ENCODE data around the gene CRTC3.
"Not testable (repeated sequence)": the region's sequence is repeated elsewhere in the genome, so short reads cannot be mapped to it uniquely, and the experiment has no call there.

CRTC3 gene

DNA sequence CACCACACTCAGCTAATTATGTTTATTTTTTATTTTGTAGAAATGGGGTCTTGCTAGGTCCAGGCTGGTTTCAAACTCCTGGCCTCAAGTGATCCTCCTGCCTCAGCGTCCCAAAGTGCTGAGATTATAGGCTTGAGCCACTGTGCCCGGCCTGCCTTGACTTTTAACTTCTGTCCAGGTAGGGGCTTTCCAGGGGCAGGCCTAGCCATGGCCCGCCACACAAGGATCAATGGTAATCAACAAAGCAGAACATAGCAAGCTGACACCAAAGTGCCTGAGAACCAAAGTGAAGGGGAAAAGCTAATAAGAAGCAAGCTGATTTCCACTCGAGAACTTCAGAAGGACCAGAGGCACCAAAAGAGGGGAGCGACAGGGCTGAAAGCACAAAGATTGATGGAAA, 9.4 kb upstream of the CRTC3 start:
- no peak for DNase-seq (ENCODE audit: low spot score)

DNA sequence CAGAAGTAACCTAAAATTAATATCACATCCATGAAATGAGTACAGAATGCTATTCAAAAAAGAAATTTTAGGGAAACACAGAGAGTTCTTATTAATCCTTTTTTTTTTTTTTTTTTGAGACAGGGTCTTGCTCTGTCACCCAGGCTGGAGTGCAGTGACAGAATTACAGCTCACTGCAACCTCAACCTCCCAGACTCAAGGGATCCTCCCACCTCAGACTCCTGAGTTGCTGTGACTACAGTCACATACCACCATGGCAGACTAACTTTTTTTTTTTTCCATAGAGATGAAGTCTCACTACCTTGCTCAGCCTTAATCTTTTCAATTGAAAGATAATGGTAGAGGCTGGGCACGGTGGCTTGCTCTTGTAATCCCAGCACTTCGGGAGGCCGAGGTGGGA, 6.3 kb upstream of the CRTC3 start:
- DNase-seq (ENCODE audit: low spot score), result no peak

DNA sequence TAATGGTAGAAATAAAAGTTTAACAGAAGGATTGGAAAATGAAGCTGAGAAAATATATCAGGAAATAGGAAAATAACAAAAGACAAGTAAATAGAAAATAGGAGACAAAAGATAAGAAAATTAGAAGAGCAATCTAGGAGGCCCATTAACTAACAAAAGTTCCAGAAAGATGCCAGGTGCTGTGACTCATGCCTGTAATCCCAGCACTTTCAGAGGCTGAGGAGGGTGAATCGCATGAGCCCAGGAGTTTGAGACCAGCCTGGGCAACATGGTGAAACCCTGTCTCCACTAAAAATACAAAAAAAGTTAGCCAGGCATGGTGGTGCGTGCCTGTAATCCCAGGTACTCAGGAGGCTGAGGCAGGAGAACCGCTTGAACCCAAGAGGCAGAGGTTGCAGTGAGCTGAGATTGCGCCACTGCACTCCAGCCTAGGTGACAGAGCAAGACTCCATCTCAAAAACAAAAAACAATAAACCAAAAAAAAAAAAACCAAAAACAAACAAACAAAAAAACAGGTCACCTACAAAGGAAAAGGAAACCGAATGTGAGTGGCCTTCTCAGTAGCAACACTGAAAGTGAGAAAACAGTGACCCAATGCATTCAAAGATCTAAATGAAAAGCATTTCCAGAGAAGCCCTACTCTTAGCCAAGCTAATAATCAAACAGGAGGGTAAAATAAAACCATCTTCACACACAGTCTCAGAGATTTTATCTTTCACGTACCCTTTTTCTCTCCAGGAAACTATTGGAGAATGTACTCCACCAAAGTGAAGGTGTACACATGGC, 5.5 kb upstream of the CRTC3 start:
- not testable (repeated sequence) for DNase-seq (ENCODE audit: low spot score)

DNA sequence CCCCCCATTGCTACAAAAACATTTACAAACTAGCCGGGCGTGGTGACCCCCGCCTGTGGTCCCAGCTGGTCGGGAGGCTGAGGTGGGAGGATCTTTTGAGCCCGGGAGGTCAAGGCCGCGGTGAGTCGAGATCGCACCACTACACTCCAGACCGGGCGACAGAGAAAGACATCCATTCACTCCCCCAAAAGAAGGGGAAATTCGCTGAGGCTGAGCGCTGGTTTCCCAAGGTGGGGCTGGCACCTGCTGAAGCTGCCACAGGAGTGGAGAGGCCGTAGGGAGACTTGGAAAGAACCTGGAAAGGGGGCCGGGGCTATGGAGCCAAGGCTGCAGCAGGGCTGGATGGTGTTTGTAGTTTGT, 732 bp upstream of the CRTC3 start:
- DNase-seq (ENCODE audit: low spot score), result no peak

DNA sequence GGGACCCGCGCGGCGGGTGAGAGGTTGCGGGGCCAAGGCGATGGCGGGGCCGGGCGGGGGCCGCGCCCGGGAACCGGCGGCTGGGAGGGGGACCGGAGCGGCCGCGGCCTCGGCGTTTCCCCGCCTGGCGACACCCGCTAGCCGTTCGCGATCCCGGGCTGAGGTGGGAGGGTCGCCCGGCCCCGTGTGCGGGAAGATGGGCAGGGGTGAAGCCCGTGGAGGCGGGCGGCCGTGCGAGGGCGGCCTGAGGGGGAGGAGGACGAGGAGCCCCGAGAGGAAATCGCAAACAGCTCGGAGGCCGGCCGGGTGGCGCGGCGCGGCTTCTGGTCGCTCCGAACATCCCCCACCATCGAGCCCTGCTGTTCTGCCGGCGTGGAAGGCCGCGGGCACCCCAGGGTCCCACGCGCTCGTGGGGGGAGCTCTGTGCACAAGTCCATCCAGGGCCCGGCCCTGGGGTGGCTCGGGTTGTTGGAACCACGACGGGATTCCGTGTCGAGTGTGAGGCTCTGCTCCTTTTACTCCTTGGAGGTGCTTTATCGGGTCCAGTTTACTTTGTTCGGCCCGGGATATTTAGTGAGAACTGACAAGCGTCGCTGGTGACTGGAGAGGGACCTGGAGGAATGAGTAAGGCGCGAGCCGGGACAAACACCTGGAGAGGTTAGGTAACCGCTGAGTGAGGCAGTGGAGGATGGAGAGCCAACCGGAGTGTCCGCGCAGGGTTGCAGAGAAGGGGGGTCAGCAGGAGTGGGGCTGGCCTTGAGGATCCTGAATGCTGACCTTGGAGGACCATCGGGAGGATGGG, 728 bp downstream of the CRTC3 start:
- peak; percentile 66 for DNase-seq (ENCODE audit: low spot score)

DNA sequence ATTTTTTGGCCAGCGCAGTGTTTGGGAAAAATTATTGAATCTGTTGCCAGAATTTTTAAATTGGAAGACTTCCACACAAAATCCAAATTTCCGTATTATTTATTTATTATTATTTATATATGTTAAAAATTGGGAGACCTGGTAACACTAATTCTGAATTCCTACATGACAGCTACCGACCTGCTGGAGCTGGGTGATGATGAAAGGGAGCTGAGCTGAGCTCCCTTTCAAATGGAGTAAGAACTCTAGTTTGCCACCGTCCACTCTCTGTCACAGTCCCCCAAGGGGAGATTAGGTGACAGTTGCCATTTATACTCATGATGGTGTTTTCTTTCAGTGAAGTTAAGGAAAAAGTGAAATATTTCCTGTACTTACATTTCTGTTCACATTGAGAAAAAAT, 1.4 kb downstream of the CRTC3 start:
- no peak for DNase-seq (ENCODE audit: low spot score)

DNA sequence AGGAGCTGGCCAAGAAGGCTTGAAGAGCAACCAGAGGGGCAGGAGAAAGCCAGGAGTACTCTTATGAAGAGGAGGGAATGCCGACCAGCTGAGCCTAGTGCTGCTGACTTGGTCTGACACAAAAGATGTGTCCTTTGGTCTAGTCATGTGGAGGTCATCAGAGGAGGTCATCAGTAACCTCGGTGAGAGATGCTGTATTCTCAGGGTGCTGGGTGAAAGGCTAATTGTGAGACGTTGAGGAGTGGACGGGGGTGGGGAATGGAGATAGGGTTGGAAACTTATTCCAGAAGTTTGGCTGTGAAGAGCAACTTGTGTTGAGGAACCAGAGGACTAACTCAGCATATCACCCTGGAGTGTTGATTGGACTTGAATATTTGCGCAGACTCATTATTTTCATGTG, 5.5 kb downstream of the CRTC3 start:
- DNase-seq (ENCODE audit: low spot score), result no peak

DNA sequence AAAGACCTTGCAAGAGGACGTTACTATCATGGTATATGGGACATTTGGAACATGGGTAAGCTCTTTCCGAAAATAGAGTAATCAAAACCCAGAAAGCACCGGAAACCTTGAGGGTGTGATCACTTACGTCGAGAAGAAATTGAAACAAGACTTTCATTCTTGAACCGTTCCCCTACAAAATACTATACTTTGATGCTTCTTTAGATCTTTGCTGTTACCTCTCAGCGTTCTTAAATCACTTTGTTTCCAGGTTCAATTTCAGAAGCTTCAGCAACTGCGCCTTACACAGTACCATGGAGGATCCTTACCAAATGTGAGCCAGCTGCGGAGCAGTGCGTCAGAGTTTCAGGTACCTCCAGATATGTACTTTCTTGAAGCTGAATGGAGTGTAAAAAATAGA, 10.1 kb downstream of the CRTC3 start:
- DNase-seq (ENCODE audit: low spot score), result no peak

DNA sequence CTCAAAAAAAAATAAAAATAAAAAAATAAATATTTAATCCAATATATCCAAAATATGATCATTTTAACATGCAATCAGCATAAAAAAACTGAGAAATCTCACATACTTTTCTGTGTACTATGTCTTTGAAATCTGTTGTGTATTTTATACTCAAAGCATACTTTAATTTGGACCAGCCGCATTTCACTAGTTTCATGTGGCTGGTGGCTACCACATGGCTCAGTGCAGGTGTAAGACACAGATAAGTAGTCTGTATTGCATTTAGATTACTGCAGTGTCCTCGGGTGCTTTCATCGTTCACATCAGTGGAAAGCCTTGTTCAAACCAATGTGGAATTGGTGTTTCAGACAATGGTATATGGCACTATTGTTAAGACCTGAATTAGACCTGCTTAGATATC, 11.0 kb downstream of the CRTC3 start:
- no peak for DNase-seq (ENCODE audit: low spot score)

DNA sequence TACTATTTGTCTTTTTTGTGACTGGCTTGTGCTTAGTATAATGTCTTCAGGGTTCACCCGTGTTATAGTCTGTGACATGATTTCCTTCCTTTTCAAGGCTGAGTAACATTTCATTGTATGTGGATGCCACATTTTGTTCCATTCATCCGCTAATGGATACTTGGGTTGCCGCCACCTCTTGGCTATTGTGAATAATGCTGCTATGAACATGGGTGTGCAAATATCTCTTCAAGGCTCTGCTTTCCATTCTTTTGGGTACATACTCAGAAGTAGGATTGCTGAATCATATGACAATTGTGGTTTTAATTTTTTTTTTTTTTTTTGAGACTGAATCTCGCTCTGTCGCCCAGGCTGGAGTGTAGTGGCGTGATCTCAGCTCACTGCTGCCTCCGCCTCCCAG, 15.4 kb downstream of the CRTC3 start:
- DNase-seq (ENCODE audit: low spot score), result no peak

DNA sequence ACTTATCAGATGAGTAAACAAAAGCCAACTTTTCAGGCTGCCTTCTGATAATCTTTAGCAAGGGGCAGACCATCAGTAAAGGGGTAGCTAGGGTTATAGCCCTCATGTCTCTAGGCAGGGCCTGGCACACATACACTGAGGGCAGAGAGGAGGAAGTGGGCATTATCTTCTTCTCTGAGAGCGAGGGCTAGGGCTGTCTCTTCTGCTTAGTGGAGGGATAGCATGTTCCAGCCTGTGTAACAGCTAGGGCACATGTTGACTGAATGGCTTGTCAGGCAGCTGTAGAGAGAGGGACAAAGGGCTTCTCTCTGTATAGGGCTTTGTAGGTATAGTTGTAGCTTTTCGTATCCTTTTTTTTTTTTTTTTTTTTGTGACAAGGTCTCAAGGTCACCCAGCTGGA, 17.8 kb downstream of the CRTC3 start:
- no peak for DNase-seq (ENCODE audit: low spot score)

DNA sequence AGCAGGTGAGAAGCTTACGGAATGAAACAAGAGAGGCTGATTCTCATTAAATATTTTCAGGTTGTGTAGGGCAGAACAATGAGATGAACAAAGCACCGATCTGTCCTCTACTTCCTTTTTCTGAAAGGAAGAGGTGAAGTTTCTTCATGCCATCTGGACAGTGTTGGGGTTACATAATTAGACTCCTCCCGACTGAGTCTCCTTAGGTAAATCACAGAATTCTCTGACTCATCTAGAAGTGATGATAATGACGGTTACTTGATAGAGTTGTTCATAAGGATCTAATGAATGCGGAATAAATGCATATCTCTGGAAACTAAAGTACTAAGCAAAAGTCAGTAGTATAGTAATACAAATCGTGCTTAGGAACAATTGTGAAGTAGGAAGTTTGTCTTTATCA, 21.2 kb downstream of the CRTC3 start:
- no peak for DNase-seq (ENCODE audit: low spot score)

DNA sequence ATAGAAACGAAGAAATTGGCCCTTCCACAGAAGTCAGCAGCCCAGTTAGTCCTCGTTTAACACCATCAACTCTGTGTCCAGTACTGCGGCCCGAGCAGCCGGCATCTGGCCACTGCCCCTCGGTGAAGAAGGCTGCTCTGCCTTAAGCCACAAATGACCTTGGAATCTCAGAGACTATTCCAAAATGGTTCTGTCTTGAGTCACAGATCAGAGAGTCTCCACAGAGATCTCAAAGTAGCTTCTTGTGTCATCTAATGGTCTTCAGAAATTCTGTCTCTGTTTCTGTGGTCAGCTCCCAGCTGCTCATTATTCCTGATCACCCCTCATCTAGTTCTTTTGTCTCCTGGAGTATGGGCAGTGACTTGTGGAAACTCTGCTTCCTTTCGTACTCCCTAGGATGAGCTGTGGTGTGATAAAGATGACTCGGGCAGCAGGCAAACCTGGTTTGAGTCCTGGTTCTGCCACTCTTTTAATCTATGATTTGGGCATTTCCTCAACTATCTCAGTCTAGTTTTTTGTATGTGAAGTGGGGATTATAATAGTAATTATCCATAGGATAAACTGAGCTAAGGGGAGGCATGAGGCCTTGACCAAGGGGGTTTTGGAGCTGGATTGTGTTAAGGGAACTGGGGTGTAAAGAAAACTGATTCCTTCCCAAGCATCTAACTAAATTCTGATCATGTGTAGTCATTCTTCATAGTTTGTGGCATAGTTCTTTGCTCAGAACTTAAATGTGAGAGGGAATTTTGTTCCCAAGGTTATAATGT, 22.6 kb downstream of the CRTC3 start:
- DNase-seq (ENCODE audit: low spot score), result no peak

DNA sequence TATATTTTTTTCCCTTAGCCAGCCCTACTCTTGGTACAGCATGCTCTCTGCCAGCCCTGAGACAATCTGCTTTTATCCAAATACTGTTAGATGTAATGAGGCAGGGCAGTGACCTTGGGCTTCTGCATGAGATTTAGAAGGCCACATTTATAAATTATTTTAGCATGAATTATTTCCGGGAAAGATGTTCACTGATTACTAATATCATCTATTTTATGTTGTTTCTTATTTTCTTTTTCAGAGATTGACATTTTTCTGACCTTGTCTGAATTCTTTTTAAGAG, 23.1 kb downstream of the CRTC3 start:
- DNase-seq (ENCODE audit: low spot score), result no peak

DNA sequence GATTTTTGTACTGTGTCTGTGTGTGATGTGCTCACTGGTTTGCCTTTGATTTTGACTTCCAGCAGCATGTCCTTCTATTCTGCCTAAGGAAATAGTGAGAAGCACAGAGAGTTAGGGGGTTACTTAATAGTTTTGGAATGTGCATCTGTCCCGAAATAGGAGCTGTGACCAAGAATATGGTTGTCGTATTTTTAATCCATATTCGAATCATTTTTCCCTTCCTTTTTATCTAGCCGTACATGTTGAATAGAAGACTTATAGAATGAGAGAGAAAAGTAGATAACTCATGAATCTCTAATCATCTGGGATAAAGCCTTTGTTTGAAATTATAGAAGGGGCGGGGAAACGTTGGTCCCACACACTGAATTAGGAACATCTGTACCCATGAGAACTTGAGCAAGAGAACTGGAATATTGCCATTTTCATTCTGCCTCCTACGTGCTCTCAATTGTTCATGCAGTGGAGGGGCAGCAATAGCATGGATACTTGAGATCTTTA, 23.6 kb downstream of the CRTC3 start:
- no peak for DNase-seq (ENCODE audit: low spot score)

DNA sequence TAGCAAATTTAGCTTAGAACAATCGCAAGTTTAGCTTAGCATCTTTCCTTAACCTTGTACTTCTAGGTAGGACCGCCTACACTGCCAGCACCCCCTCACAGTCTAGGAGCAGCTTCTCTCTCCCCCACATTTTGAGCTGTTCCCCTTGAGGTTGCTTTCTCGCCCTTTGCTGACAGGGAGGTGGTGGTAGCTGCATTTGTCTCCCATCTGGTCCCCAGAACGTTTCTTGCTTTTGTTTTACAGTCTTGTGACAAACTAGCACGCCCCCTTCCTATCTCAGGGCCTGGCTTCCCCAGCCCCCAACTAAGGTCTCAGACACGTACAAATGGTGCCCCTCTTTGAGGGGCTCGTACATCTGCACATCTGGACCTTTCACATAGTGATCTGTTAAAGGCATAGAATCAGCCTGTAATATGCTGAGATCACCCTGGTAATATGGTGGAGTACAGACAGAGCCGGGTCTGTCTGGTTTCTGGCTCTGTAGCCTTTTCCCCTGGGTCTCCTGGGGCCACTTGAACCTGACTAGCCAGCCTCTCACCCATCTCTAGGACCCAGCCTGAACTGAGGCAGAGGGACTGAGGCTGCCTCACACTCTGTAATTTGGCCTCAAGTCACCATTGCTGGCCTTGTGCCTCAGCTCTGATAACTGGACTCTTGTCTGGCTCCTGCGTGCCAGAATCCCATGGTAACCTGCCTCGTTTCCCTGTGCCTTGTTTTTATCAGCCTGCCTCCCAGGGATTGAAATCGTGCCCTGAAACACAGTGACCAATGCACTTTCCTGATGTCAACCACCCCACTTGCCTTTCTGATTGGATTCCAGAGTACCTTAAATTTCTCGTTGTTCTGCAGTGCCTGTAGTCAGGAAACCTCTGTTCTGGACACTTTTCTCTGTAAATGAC, 27.7 kb downstream of the CRTC3 start:
- no peak for DNase-seq (ENCODE audit: low spot score)

DNA sequence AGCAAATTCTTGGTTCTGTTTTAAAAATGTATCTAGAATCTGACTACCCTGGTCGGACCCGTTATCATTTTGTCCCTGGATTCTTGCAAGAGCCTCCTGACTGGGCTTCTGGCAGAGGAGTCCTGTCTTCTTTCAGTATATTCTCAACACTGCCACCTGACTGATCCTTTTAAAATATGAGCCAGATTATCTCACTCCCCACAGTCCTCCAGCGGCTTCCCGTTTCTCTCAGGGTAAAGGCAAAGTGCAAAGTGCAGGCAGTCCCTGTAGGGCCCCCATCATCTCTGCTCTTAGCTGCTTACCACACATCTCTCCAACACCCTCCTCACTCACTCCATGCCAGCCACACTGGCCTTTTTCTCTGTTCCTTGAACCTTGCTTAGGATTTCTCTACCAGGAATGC, 28.4 kb downstream of the CRTC3 start:
- no peak for DNase-seq (ENCODE audit: low spot score)

DNA sequence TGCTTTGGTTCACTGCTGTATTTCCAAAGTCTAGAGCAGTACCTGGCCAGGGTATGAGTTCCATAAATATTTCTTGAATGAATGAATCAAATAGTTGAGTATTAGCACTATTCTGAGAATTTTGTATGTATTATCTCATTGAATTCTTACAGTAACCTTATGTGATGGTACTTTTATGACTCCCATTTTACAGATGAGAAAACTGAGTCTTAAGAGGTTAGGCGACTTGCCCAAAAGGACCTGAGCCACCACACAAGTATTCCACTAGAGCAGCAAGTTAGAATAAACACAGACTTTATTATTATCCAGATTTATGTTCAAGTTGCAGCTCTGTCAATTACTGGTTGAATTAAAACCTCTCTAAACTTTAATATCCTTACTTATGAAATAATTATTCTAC, 29.4 kb downstream of the CRTC3 start:
- DNase-seq (ENCODE audit: low spot score), result no peak

DNA sequence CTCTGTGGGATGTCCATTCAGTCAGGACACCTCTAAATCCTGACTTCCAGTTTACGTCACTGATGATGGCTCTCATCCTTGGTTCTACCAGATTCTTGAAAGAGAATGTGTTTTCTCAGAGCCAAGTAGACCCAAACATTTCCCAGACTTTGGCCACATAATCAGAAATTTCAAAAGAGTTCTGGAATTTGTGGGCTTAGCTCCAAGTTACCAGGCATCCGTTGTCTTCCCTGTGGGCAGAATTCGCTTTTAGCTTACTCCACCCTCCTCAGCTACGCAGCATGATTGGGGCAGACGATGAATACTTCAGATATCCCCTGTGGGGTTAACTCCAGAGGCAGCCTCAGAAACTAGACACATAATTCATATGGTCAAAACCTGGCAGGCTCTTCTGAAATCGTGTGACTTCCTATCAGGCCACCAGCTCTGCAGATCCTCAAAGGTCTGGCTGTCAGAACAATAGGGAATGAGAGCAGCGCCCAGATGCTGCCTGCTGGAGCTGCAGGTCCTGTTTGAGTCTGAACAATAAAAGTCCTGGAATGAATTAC, 30.6 kb downstream of the CRTC3 start:
- DNase-seq (ENCODE audit: low spot score), result no peak

DNA sequence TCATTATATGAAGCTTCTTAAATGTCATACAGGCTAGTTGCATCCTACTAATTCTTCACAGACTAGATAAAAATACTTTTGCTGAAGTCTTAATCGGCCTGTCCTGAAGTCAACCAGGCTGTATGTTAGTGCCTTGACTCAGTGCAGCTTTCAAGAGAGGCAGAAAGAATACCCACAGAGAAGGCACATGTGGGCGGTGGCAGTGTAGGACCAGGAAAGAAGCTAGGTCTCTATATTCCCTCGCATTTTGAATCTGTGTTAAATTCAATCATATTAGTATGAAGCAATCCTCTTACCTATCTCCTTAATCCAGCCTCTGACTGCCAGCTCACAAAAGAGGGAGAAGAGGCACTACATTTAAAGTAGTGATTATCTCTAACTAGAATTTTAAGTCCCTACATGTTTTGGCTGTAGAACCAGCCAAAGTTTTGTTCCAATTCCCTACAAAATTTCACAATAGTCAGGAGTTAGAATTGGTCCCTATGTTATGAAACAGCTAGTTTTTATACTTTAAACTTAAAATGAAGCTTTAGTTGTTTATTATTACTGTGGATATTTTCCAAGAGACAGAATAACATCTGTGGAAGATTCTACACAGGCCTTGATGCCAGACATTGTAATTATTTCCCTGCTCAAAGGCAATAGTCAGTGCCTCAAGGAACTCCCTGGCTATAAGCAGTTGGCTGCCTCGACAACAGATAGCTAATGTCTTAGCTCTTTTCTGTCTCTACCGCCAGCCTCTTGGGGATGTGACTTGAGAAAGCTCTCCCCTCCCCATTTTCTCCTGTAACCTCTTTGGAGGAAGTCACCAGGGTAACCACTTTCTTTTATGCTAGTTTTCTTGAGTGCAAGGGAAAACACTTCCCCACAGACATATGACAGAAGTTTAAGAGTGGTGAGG, 31.9 kb downstream of the CRTC3 start:
- no peak for DNase-seq (ENCODE audit: low spot score)

DNA sequence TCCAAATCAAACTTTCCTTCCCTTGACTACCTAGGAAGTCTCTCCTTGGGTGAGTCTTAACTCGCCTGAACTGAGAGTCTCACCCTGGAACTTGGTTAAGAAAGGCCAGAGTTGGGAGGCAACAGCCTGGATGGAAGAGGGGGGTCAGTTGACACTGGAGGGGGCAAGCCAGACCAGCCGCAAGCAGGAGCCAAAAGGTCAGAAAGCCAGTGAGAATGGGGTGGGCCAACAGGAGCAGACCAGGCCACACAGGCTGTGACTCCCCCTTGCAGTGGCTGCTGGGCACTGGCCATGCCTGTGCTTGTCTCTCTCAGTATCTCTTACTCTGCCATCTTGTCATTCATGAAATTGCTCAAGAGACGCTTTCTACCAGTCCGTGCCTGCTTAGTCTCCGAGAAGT, 32.9 kb downstream of the CRTC3 start:
- no peak for DNase-seq (ENCODE audit: low spot score)
